NCI-H1092 (cell line): ENCODE measurements around the gene HSDL2.
"Not testable (repeated sequence)": the region's sequence is repeated elsewhere in the genome, so short reads cannot be mapped to it uniquely, and the experiment has no call there.

Source experiments
- DNase-seq: peaks from one replicate; lab custom pipeline; 2025; lab: John Stamatoyannopoulos, UW

HSDL2 gene

DNA sequence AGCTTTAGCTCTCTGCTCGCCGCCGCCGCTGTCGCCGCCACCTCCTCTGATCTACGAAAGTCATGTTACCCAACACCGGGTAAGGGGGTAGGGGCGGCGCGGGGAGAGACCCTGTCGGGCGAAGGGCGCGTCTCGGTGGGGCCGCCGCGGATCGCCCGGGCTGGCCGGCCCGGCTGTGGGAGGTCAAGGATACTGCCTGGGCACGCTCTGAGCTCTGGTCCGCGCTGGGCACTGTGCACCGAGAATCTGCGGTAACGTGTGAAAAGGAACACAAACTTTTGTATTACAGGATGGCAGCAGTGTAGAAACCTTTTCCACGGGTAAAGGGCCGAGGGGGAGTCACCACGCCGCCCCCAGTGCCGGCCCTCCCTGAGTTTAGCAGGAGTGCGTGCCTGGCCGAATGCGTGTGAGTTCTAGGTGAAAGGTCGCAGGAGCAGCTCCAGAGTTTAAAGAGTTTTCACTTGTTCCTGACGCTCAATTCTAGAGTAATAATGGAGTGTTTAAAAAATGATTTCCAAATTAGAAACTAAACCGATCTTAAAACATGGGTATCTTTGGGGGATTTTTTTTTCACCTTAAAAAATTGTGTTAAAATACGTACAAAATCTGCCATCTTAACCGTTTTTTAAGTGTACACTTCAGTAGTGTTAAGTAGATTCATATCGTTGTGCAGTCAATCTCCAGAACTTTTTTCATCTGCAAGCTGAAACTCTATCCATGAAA is at the start of gene HSDL2:
Gene HSDL2, plus strand, starts transcription at position 7 of the 723 bp plus-strand sequence. Its CDS starts 56 bp downstream, at position 63.
- no peak for DNase-seq

DNA sequence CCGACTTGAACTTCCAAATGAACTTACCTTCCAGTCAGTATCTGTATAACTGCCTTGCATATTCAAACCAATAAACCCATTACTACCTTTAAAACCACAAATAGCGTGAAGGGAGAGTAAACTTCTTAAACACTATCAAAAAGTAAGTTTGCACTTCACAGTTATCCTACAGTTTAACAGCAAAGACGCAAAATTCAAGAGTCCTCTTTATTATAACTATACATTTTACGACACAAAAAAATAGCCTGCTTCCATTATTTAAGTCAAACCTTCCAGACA is 48.3 kb upstream of the HSDL2 start:
- no peak for DNase-seq

DNA sequence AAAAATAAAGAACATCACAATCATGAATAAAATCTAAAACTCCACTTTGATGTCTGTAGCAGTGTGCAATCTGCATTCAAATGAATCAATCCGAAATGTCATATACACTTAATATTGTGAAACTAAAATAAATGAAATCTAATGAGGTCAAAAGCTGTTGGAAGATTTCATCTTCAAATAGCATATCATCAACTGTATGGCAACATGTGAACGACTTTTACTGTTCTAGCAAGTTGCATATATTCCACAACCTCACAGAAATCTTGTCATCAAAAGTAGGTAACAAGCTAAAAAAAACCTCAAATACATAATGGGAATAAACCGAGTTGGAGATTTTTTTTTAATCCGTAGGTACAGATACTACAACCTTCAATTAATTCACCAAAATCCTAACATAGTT is 47.7 kb upstream of the HSDL2 start:
- DNase-seq = no peak

DNA sequence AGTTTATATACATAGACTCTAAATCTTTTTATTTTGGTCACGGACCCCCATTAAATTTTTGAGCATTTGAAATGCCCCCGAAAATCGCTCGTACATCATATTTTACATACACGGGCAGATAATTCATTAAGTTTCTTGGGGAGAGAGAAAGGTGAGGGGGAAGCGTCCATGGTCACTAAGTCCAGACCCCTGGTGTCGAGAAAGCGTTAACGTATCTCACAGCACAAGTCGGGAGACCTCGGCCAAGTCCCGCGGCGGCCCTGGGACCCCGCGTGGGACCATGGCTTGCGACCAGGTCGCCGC is 47.3 kb upstream of the HSDL2 start:
- no peak for DNase-seq

DNA sequence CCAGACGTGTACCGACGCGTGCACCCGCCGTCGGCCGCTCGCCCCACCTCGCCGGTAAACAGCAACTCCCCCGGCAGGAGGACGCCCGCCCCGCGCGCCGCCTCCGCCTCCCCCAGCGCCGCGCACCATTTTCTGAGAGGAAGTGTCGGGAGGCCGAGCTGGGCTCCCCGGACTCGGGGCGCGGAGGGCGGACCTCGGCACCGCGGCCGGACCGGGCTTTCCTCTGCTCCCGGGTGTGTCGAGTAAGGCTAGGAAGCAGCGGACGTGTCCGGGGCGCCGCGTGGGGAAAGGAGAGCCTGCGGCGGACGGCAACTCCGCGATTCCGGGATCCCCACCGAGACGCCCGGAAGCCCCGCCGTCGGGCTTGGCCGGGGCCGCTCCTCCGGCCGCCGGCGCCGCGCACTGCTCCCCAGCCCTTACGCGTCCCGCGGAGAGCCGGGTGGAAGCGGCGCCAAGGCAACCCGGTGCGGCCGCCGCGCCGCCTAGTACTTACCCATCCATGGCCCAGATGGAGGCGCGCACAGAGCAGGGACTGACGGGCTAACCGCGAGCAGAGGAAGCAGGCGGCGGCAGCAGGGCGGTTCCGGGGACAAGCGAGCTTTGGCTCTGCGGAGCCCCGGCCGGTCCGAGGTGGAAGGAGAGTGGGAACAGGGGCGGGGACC is 46.8 kb upstream of the HSDL2 start, which contains the start of gene PTBP3:
Gene PTBP3, minus strand, starts transcription at position 643 of the 662 bp plus-strand sequence. CDS start 35,754 bp downstream, outside the sequence.
- peak; percentile 75 for DNase-seq

DNA sequence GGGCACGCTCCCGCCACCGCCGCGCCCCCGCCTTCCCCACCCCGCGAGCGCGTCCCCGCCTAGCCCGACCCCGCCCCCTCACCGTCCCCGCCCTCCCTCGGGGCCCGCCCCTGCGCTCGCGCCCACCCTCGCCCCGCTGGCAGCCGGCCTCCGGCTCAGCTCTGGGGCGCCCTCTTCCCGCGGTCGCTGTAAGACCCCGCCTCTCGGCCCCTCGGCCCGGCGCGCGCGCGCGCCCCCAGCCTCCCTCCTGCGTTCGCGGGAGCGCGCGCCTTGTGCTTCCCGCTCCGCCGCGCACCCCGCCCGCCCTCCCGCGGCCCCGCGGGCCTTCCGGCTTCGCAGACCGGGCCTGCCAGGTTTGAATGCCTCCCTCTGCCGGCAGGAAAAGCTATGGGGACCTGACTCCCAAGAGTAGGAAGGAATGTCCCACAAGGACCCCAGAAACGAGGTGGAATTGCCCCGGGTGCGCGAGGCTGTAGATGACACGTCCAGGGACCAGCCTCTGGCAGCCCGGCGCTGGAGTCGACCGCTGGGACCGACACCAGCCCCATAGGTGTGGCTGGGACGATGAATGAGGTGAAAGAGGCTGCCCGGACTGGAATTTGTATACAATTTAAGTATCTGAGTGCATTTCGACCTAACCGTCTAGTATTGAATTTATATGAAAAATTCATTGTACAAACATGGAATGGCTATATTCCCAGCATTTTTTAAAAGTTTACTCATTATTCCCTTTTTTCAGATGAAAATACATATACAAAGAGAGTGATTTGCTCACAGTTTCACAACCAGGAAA is 46.1 kb upstream of the HSDL2 start:
- peak; percentile 95 for DNase-seq

DNA sequence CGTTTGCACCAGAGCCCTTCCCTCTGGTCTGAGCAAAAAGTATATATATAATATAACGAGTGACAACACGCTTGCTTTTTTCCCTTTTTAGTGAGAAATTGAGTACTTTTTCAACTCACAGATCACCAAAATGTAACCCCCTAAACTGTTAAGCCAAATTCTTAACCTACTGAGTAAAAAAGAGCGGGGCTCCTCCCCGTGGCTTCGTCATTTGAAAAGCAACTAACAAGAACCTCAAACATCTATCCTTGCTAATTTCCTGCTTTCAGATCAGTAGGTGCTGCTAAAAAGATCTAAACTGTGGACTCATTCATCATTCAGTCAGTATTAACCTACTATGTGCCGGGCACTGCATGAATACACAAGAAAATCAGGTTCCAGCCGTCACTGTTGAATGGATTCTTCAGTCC is 45.5 kb upstream of the HSDL2 start:
- DNase-seq = no peak

DNA sequence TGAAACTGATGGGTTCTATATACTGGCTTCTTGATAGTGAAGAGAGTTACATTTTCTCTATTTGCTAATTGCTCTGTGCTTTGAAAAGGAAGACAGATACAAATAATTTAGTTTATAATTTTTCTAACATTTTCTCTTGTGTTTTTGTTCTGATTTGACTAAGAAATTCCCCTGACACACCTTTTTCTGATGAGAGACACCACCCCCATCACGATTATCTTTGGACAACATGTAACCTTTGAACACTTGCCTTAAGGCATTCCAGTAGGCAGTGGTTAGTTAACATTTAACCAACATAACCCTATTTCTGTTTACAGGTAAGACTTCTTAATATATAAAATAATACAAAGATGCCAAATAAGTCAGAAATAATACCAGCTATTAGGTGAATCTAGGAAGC is 42.4 kb upstream of the HSDL2 start:
- DNase-seq = no peak

DNA sequence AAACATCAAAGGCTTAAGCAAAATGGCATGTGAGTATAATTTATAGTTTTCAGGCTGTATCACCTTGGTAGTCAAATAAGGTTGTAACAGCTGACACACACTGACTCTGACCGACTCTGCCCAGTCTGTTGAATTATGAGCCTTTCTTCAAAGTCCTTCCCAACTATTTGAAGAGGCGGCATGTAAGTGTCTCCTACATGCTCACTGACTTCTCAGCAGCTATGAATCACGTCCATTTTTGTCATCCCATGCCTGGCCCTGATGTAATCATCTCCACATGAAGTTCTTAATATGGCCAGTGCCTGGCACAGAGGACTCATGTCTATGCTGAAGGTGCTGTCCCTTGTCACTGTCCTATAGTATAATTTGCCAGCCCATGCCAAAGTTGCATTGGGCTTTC is 41.3 kb upstream of the HSDL2 start:
- no peak for DNase-seq

DNA sequence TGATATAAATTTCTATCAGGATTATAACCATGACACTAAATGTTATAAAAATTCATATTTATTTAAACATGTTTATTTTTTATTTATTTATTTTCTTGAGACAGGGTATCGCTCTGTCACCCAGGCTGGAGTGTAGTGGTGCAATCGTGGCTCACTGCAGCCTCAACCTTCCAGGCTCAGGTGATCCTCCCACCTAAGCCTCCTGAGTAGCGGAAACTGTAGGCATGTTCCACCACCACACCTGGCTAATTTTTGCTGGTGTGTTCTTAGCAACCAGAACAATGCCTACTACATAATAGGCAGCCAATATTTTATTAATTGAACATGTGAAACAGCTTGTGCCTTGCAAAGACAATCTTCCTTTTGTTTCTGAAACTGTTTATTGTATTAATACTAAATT is 40.0 kb upstream of the HSDL2 start:
- no peak for DNase-seq

DNA sequence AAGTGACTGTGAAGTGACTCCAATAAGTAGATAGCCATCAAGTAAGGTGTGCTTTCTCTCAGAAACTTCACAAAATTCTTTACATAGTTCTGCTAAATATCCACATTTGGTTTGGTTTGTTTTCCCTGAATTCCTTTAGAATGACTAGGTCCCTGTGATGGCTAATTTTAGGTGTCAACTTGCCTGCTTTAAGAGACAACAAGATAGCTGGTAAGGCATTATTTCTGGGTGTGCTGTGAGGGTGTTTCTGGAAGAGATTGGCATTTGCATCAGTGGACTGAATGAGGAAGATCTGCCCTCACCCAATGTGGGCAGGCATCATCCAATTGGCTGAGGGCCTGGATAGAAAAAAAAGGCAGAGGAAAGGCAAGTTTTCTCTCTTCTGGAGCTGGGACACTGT is 38.2 kb upstream of the HSDL2 start:
- no peak for DNase-seq

DNA sequence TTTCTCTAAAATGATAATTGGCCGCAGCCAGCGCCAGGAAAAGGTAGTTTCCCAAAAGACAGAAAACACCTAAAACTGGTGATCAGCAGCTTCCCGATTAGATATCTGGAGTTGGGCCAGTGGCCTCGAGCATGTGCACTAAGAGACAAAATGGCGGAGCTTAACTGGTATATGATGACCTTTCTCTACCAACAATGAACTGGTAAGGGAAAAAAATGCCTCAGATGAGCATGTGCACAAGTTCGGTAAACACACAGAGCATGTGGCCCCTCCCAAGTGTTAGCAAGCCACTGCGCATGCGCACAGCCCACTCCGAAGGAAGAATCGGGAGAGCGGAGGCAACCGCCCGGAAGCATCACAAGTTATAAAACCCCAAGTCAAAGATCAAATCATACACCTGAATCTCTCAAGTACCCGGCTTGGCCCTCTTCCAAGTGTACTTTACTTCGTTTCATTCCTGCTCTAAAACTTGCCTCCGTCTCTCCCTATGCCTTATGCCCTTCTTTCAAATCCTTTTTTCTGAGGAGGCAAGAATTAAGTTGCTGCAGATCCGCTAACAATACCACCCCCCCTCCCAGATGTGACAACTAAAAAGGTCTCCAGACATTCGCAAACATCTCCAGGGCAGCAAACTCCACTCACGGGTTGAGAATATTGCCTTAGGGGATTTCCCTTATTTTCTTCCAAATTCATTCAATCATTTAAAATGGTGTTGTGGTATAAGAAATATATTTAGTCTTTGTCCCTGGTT is 31.5 kb upstream of the HSDL2 start:
- DNase-seq = no peak

DNA sequence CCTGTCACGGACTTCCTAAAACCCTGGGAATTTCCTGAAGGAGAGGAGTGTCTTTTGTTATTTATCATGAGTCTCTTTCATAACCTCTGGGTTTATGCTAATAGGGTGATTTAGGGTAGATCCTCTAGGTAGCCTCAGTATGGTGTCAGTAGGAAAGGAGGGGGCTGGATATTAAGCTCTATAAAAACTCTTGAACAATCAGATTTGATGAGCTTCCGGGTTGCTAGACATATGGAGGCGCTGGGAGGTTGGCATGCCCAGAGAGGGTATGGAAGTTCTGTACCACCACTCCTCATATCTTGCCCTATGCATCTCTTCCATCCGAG is 30.9 kb upstream of the HSDL2 start:
- DNase-seq = no peak

DNA sequence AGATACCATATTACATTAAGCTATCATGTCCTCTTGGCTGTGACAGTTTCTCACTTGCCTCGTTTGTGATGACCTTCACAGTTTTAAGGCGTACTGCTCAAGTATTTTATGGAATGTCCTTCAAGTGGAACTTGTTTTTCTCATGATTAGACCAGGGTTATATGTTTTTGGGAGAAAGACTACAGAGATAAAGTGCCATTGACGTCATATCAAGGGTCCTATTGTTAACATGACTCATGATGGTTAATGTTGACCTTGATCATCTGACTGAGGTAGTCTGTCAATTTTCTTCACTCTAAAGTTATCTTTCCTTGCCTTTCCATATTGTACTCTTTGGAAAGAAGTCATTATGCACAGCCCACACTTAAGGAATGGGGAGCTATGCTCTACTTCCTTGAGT is 28.7 kb upstream of the HSDL2 start:
- no peak for DNase-seq

DNA sequence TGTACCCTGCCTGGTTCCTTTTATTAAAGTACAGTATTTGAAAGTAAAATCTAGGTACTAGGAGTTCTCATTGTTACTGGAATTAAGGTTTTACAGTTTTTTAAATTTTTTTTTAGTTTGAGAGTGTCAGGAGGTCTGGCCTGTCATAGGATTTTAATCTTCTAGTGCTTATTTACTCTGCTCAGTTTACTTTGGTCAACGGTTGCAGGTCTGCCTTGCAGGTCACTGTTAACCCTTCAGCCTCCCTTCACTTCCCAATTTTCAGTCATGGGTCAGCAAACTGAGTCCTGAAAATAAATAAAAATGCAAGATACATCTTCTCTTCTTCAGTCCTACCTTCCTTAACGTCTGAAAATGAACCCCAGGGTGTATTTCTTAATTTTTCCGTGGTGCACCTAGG is 27.7 kb upstream of the HSDL2 start:
- DNase-seq = no peak

DNA sequence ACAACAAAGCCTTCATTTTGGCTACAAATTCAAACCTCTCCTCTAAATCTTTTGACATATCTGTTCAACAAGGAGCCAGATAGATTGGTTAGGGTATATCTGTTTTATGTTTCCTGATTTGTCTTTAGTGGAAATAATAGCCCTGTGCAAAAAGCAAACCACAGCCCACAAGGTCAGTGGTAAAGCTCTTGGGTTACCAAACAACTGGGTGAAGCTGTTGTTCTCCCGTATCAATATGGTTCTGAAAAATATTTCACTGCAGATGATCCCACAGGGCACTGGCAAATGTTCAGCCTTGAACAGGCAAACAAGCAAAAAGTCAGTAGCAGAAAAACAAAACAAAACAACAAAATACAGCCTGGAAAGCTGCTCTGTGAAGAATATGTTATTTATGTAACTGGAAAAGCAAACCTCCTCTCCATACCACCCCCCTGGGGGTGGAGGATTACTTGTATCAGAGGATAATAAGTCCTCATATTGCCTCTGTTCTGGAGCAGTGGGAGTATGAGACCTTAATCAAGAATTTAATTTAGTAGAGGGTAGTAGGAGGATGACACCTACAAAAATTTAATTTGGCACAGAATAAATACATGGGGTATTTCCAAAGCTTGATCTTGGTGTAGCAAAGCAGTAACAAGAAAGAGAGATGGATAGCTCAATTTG is 25.7 kb upstream of the HSDL2 start:
- DNase-seq = no peak

DNA sequence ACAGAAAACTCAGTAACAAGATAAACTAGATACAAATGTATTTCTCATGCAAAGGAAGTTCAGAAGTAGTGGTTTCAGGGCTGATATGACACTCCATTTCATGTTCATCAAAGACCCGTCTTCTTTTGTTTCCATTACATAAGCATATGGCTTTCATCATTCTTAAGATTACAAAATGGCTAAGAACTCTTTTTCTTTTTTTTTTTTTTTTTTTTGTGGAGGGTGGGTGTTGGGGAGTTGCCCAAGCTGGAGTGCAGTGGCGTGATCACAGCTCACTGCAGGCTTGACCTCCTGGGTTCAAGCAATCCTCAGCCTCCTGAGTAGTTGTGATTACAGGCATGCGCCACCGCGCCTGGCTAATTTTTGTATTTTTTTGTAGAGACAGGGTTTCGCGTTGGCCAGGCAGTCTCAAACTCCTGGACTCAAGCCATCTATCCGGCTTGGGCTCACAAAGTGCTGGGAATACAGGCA is 24.4 kb upstream of the HSDL2 start:
- DNase-seq = no peak

DNA sequence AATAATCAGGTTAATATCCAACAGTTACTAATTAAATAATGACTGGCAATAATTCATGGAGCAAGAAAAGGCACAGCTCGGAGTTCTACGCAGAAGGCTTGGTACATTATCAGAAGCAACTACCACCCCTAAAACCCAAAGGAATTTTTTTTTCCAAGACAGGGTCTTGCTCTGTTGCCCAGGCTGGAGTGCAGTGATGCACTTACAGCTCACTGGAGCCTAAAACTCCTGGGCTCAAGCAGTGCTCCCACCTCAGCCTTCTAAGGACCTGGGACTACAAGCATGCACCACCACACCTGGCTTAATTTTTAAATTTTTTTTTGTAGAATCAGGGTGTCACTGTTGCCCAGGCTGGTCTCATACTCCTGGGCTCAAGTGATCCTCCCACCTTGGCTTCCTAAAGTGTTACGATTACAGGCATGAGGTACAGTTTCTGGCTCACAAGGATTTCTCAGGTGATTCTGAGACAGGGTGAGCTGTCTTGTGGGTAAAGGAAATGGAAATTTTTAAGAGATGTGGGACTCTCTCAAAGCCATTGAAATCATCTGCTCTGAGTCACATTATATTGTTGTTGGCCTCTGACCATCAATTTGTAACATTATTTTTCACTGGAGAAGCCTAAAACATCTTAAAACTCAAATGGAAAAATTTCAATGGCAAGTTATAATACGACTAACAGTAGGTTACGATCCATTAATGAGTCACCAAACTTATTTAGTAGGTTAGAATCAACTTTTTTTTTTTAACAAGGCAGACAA is 19.7 kb upstream of the HSDL2 start:
- no peak for DNase-seq

DNA sequence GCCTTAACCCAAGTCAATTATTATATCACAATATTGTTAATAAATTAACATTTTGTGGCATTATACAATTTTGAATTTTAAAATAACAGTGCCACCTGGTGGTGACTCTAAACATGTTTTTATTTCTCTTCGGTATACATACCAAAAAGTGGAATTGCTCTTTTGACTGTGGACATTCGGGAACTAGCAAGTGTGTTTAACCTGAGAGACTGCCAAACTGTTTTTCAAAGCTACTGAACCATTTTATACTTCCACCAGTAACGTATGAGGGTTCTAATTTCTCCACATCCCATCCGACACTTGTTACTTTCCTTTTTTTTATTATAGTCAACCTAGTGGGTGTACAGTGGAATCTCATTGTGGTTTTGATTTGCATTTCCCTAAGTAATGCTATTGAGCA is 18.3 kb upstream of the HSDL2 start:
- no peak for DNase-seq

DNA sequence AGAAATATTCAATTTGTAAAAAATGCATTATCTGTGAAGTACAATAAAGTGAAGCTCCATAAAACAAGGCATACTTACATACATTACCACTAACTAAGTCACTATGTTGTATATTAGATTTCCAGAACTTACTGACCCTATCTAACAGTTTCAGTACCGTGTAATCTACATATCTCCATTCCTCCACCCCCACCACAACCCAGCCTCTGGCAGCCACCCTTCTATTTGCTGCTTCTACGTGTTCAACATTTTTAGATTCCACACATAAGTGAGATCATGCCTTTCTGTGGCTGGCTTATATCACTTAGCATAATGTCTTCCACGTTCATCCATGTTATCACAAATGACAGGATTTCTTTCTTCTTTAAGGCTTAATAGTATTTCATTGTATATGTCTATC is 15.1 kb upstream of the HSDL2 start:
- DNase-seq = no peak

DNA sequence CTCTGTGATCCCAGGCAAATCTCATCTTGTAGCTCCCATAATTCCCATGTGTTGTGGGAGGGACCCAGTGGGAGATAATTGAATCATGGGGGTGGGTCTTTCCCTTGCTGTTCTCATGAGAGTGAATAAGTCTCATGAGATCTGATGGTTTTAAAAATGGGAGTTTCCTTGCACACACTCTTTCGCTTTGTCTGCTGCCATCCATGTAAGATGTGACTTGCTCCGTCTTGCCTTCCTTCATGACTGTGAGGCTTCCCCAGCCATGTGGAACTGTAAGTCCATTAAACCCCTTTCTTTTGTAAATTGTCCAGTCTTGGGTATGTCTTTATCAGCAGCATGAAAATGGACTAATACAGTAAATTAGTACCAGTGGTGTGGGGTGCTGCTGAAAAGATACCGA is 14.7 kb upstream of the HSDL2 start:
- DNase-seq = not testable (repeated sequence)
